ENCODE results near the gene ANKRD18A. TPM values are rescaled to one million over a fixed set of nuclear protein-coding genes. Genes with fewer than 3 reads are reported as not detected.
"Not testable (repeated sequence)": the region's sequence is repeated elsewhere in the genome, so short reads cannot be mapped to it uniquely, and the experiment has no call there.

Gene ANKRD18A
- total and polyA plus RNA-seq, 2 experiments from 2014 or later, result 0.53 to 0.59 TPM

DNA sequence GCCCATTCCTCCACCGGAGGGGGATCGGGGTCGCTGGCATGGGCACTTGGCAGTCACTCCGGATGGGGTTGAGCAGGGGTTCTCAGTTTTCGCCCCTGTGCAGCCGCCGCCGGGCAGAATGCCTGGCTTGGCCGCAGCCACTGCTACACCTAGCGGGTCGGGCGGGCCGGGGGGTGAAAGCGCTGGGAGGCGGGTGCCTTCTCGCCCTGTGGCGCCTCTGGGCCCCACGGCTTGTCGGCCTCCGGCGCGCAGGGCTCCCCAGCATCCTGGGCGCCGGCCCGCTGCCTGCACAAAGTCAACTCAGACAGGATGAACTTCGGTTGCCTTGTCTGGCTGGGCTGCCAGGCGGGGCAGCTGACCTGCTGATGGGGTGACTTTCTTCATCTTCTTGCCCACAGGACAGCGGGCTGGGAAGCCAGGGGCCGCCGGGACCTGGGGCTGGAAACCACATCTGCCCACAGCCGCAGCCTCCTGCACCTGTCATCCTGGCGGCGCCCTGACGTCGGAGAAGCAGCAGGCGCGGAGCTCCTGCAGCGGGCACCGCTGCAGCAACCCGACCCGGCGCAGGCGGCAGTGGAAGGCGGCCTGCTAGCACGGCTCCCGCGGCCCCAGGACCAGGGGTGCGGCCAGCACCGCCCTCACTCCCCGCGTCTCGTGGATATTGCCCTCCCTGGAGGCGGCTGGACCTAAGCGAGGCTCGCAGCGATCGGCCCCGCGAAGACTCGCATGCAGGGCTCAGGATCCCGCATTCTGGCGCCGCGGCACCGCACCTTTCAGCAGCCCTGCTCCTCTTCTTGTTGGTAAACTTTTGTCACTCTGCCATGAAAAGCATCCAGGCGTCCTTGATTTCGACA, 1.3 kb upstream of the ANKRD18A start:
- no peak overlapping the region for H3K27ac ChIP-seq
- peaks cover 25% of the 10 kb centered on the region for H3K4me1 ChIP-seq (ENCODE audit: insufficient read depth)
- no peaks in the 10 kb centered on the region for H4K20me1 ChIP-seq (ENCODE audit: insufficient read depth, poor library complexity, severe bottlenecking)
- peak overlapping the region; percentile 77 for H2AFZ ChIP-seq
- no peak overlapping the region for H3K4me3 ChIP-seq
- 8% methylated on average over 49 of the region's 67 CpGs for WGBS (ENCODE audit: low lambda C conversion rate, missing lambda C conversion rate)
- H3K9me3 ChIP-seq (ENCODE audit: low read depth), result no peaks in the 10 kb centered on the region
- H3K9me2 ChIP-seq (replicated peaks; ENCODE audit: insufficient read depth), result no peaks in the 10 kb centered on the region
- no peaks in the 10 kb centered on the region for H3K79me2 ChIP-seq
- H3K27me3 ChIP-seq, result peaks cover 66% of the 10 kb centered on the region
- no peaks in the 10 kb centered on the region for H3K36me3 ChIP-seq (replicated peaks; ENCODE audit: insufficient read depth, low read depth)
- TF ChIP-seq, protein P1, sequence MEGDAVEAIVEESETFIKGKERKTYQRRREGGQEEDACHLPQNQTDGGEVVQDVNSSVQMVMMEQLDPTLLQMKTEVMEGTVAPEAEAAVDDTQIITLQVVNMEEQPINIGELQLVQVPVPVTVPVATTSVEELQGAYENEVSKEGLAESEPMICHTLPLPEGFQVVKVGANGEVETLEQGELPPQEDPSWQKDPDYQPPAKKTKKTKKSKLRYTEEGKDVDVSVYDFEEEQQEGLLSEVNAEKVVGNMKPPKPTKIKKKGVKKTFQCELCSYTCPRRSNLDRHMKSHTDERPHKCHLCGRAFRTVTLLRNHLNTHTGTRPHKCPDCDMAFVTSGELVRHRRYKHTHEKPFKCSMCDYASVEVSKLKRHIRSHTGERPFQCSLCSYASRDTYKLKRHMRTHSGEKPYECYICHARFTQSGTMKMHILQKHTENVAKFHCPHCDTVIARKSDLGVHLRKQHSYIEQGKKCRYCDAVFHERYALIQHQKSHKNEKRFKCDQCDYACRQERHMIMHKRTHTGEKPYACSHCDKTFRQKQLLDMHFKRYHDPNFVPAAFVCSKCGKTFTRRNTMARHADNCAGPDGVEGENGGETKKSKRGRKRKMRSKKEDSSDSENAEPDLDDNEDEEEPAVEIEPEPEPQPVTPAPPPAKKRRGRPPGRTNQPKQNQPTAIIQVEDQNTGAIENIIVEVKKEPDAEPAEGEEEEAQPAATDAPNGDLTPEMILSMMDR (IDR thresholded peaks at IDR 0.05; ENCODE audit: poor library complexity), result no peak
- peak; percentile 55 for TF ChIP-seq EZH2phosphoT487 (IDR thresholded peaks at IDR 0.05; ENCODE audit: low read depth, severe bottlenecking, unreplicated experiment)
- peak overlapping the region; percentile 96 for H3K4me2 ChIP-seq
- DNase-seq (ENCODE audit: low spot score), result peak; percentile 50

DNA sequence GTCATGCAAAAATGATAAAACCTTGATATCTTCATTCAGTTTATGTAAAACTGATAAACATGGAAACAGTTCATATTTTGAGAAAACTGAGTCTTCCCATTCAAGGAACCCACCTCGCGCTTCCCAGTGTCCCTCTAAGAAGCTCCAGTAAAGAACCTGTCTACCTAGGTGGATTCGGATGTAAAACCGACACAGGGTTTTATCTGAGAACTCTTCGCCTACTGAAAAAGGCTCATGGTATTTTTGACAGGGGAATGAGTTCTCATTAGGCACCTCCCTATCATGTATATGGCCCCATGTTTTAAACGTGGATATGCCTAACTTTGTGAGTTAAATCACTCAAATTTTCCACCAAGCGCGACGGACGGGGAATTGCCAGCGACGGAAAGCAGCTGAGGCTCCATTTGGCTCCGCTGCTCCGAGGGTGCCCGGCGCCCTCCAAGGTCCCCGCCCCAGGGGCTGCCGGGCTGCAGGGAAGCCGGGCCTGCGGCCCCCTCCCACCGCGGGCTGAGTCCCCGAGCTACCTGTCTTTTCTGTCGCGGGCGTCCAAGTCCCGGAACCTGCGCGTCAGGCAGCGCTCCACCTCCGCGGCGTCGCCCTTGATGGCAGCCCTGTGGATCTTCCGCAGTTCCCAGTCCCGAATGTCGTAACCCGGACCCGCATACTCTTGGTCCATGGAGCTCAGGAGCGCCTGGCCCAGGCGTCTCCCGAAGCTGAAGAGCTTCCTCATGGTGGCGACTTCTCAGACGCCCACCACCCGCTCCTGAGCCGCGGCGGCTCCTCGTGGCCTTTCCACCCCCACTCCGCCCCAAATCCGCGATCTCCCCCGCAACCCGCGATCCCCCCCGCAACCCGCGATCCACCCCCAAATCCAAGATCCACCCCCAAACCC, 594 bp downstream of the ANKRD18A start:
- H3K27ac ChIP-seq, result no peak overlapping the region
- H3K9me3 ChIP-seq (ENCODE audit: low read depth), result no peaks in the 10 kb centered on the region
- H4K20me1 ChIP-seq (ENCODE audit: insufficient read depth, poor library complexity, severe bottlenecking), result no peaks in the 10 kb centered on the region
- H3K4me1 ChIP-seq (ENCODE audit: insufficient read depth), result peaks cover 25% of the 10 kb centered on the region
- no peaks in the 10 kb centered on the region for H3K79me2 ChIP-seq
- no peaks in the 10 kb centered on the region for H3K36me3 ChIP-seq (replicated peaks; ENCODE audit: insufficient read depth, low read depth)
- peak overlapping the region; percentile 90 for H2AFZ ChIP-seq
- TF ChIP-seq EZH2phosphoT487 (IDR thresholded peaks at IDR 0.05; ENCODE audit: low read depth, severe bottlenecking, unreplicated experiment), result no peak
- peak; percentile 44 for TF ChIP-seq EZH2 (IDR thresholded peaks at IDR 0.05; ENCODE audit: borderline replicate concordance)
- no peaks in the 10 kb centered on the region for H3K9me2 ChIP-seq (replicated peaks; ENCODE audit: insufficient read depth)
- H3K4me2 ChIP-seq, result peak overlapping the region; percentile 96
- peak; percentile 14 for DNase-seq (ENCODE audit: low spot score)
- peak overlapping the region; percentile 40 for H3K4me3 ChIP-seq
- H3K27me3 ChIP-seq, result peaks cover 65% of the 10 kb centered on the region
- WGBS (ENCODE audit: low lambda C conversion rate, missing lambda C conversion rate), result 3% methylated on average over 36 of the region's 58 CpGs

DNA sequence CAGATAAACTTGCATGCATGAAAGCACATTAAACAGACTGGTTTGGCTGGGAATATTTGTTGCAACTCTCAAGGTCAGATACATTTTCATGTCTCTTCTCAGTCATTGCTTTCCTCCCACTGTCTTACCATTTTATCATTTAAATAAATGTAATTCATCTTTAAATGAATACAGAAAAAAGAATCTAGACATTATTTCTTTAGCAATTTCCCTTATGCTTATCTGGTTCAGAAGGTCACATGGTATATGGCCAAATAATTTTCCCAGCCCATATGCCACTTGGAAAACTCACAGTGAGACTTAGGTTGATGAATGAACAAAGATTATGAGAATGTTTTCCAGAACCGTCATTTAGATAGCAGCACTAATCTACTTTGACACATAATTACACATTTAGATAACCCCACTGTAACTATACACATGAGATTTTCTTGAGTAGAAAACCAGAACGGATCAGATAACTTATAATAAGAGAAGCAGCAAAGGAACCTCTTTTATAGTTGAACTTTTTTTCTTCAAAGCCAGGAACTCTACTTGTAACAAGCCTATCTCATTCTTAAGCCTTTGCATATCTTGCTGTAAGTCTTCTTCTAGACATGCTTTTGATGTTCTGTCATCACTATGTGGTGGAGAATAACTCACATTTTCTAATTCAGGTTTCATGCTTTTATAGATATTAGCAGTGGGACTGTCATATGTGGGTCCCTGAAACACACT, 22.2 kb downstream of the ANKRD18A start:
- 18% methylated on average over 2 of the region's 2 CpGs for WGBS (ENCODE audit: low lambda C conversion rate, missing lambda C conversion rate)
- not testable (repeated sequence) for H3K27ac ChIP-seq

DNA sequence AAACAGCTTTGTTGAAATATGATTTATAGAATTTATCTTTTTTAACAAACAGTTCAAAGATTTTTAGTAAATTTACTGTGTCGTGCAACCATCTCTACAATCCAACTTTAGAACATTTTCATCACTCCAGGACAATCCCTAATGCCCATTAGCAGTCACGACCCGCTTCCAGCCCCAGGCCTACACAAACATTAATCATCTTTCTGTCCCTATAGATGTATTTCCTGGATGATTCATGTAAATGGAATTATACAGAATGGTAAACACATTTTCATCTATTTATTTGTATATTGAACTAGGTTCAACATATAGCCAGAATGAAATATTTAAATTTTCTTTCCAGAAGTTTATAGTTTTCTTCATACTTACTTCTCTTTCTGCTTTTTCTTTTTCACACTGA, 25.3 kb downstream of the ANKRD18A start:
- H3K36me3 ChIP-seq (replicated peaks; ENCODE audit: insufficient read depth, low read depth); H3K27ac ChIP-seq; H3K4me1 ChIP-seq (ENCODE audit: insufficient read depth); H3K9me2 ChIP-seq (replicated peaks; ENCODE audit: insufficient read depth); H3K27me3 ChIP-seq; H3K9me3 ChIP-seq (ENCODE audit: low read depth); H4K20me1 ChIP-seq (ENCODE audit: insufficient read depth, poor library complexity, severe bottlenecking); H3K4me2 ChIP-seq; H3K4me3 ChIP-seq; H2AFZ ChIP-seq; H3K79me2 ChIP-seq; DNase-seq (ENCODE audit: low spot score): not testable (repeated sequence)
- 82% methylated on average over 3 of the region's 3 CpGs for WGBS (ENCODE audit: low lambda C conversion rate, missing lambda C conversion rate)

More for the DNA sequence above, 22.2 kb downstream of the ANKRD18A start:
- H3K4me3 ChIP-seq; H3K27me3 ChIP-seq; H3K9me2 ChIP-seq (replicated peaks; ENCODE audit: insufficient read depth); H3K79me2 ChIP-seq; H4K20me1 ChIP-seq (ENCODE audit: insufficient read depth, poor library complexity, severe bottlenecking); H3K36me3 ChIP-seq (replicated peaks; ENCODE audit: insufficient read depth, low read depth); H3K4me1 ChIP-seq (ENCODE audit: insufficient read depth); DNase-seq (ENCODE audit: low spot score); H2AFZ ChIP-seq; H3K4me2 ChIP-seq; H3K9me3 ChIP-seq (ENCODE audit: low read depth): not testable (repeated sequence)

DNA sequence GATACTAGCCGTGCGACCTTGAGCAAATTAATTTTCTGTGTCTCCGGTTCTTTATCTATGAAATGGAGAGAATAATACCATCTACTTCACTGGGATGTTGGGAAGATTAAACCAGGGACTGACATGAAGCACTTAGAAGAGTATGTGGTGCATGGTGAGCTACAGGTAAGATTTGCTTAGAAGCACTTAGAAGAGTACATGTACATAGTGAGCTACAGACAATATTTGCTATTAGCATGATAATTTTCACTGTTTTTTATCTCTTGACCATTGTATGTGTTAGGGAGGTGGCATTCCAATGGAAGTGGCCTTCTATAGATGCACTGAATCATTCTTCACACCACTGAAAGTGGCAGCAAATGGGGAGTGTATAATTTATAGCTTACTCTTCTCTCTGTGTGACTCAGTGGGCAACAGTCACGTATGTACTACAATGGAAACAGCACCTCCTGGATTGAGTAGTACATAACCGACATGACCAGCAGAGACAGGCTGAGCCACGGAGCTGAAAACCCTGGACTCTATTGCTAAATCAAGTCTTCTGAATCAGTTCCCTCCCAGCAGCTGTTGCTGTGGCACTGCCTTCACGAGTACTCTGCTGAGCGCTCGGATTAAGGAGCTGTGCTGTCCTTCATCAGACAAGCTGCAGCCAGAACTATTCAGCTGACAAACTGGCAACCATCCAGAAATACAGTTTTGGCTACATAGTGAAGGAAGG, 28.9 kb downstream of the ANKRD18A start:
- not testable (repeated sequence) for H3K4me2 ChIP-seq, H3K27ac ChIP-seq

DNA sequence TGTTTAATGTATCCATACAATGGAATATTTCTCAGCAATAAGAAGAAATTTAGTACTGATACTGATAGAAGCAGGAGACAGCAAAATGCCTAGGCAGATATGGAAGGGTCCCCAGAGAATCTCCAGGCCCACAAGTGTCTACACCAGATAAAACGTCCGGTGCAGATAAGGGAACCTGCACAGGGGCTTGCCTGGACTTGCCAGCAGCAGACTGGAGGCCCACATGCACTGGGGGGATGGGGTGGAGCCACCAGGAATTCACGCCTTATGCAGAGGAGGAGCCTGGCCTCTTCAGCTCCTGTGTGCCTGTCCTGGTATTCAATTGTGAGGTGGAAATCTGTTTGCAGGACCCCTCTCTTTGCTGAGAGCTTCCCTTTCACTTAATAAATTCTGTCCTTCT, 36.6 kb downstream of the ANKRD18A start:
- not testable (repeated sequence) for H2AFZ ChIP-seq, H3K4me2 ChIP-seq

More for the DNA sequence above, 28.9 kb downstream of the ANKRD18A start:
- not testable (repeated sequence) for H3K9me3 ChIP-seq (ENCODE audit: low read depth); H3K36me3 ChIP-seq (replicated peaks; ENCODE audit: insufficient read depth, low read depth); H4K20me1 ChIP-seq (ENCODE audit: insufficient read depth, poor library complexity, severe bottlenecking); H3K79me2 ChIP-seq; H2AFZ ChIP-seq; H3K4me3 ChIP-seq; H3K9me2 ChIP-seq (replicated peaks; ENCODE audit: insufficient read depth); H3K27me3 ChIP-seq; H3K4me1 ChIP-seq (ENCODE audit: insufficient read depth)
- 64% methylated on average over 8 of the region's 9 CpGs for WGBS (ENCODE audit: low lambda C conversion rate, missing lambda C conversion rate)
- DNase-seq (ENCODE audit: low spot score), result peak; percentile 31

More for the DNA sequence above, 36.6 kb downstream of the ANKRD18A start:
- not testable (repeated sequence) for H3K9me2 ChIP-seq (replicated peaks; ENCODE audit: insufficient read depth); H3K36me3 ChIP-seq (replicated peaks; ENCODE audit: insufficient read depth, low read depth); H3K79me2 ChIP-seq; H4K20me1 ChIP-seq (ENCODE audit: insufficient read depth, poor library complexity, severe bottlenecking); H3K4me1 ChIP-seq (ENCODE audit: insufficient read depth); DNase-seq (ENCODE audit: low spot score); H3K27me3 ChIP-seq; H3K27ac ChIP-seq; H3K9me3 ChIP-seq (ENCODE audit: low read depth); H3K4me3 ChIP-seq
- WGBS (ENCODE audit: low lambda C conversion rate, missing lambda C conversion rate), result 41% methylated on average over 3 of the region's 3 CpGs

All from hepatocyte (in vitro differentiated cells).